HG03135 (cell line): ENCODE results near the gene CHD2.
"Not testable (repeated sequence)": the region's sequence is repeated elsewhere in the genome, so short reads cannot be mapped to it uniquely, and the experiment has no call there.

Experiments
- ATAC-seq: cut with Tn5 transposase; IDR thresholded peaks from one replicate; pipeline ENCODE4 v1.9.1; 2021; ENCODE audit warnings: mild to moderate bottlenecking, moderate library complexity; ENCODE audit not compliant: unreplicated experiment

CHD2 gene

GRCh38 chr15:93060336-93061248 lies 160.5 kb downstream of the CHD2 start:
- no peak for ATAC-seq

DNA sequence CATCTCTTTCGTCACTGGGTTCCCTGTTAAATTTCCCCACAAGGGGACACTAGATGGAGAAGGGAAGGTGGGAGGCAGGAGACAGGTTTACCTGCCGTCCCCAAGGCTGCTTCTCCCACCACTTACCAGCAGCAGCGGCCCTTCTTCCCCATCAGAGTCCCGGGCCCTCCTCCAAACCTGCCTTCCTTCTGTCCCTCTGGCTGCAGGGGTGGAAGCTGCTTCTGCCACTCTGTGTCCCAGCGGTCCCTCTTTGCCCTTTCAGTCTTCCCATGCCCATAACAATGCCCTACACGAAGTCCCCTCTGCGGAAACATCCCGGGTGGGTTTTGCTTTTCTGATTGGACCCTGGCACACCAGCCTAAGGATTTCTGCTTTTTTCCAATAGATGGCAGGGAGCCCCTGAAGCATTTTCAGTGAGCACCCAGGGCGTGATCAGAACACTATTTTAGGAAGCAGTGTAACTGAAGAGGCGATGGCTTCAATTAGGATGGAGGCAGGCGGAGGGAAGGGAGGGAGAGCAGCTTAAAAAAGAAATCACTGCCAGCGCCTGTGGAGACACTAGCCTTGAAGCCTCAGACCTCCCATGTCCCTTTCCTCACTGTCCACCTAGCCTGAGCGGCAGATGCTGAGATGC lies 162.6 kb downstream of the CHD2 start:
- not testable (repeated sequence) for ATAC-seq

DNA sequence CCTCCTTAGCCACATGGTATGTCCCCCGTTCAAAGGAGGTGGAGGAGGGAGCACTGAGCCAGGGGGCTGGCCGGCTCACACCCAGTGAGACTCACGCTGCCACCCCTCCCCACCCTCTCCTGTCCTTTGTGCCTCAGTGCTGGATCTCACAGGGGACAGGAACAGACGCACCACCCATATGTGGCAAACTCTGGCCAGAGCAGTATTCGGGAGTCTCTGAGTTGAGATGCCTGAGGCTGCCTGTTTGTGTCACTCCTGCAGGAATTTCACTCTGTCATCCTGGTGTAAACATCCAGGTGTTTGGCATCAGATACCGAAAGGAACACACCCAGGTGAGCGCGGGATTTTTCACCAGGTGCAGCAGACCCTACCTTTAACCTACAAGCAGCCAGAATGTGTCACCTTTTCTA lies 163.1 kb downstream of the CHD2 start:
- ATAC-seq: no peak

DNA sequence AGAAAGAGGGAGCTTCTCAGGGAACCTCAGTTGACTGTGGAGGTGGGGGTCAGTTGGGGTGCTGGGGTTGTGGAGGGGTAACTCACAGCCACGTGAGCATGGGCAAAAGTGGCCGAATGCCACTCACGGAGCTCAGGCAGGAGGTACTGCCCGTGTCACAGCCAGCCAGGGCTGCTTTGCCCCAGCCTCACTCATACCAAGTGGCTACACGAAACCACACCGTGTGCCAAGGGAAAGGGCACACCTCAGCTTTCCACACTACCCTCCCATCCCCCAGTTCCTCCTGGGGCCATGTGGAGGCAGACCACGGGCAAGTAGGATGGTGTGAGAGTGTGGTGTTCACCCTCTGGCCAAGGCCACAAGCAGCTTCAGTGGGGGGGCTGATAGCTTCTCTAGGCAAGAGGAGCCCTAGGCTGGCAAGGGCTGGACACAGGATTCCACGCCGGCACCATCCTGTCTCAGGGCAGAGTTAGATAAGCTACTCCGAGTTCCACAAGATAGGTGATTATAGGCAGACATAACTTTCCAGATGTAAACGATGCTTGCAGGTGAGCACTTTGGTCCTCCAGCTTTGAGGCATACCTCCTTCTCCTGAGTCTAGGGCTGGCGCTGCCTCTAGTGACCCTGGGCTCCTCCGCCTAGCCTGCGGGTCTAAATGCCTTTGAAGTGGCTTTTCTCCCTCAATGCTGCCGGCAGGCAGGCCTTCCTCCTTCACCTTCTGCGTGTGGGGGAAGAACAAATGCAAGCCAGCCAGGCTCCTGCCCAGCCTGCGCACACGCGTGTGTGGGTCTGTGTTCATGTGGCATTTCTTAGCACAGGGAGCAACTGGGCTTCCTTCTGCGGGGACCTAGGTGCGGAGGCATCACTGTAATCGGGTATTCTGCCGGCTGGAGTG lies 163.9 kb downstream of the CHD2 start:
- no peak for ATAC-seq

GRCh38 chr15:93065641-93066045 lies 165.5 kb downstream of the CHD2 start:
- ATAC-seq: no peak

DNA sequence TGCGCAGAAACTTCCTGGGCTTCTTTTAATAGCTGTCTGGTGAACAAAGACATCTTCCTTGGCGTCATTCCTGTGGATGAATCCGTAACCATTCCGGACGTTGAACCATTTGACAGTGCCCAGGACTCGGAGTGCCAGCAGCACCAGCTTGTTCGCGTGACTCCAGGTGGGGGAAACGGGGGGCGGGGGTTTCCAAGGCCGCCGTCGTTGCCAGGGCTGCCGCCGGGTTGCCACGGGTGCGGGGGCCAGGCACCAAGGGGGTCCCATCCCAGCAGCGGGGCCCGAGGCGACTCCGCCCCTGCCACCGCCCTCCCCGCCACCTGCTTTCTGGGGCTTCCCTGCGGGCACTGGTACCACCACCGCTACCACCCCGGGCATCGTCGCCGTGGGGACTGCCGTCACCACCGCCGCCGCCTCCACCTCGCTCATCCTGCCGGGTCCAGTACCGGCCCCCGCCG lies 166.1 kb downstream of the CHD2 start:
- ATAC-seq: no peak

DNA sequence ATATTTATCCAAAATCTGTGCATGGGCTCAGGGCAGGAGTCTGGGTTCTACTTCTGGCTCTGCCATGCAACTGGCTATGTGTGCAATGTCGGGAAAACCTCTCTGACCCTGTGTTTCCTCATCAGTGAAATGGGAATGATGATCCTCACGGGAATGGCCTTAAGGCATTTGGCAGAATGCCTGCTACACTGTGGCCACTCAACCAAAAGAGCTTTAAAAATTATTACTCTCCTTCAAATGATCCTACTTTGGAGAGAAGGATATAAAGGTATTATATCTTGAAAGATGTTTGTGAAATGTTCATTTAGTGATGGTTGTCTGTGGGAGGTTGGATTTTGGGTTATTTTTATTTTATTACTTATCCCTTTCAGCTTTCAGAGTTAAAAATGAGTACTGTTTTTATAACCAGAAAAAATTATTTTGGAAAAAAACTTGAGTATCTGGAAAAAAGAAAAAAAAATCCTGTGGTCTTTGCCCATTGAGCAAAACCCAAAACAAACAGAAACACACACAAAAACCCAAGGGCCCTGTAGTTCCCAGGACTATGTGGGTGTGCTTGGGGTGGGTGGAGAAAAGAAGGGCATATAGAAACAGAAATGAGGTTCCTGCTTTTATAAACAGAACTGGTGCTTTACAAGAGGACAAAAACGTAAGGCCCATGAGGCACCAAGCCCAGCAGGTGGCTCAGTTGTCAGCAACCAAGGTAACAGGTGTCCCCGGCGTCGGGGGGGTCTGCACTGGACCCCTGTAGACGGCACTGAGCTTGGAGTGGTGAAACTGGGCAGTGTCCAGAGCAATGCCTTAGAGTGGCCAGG lies 166.9 kb downstream of the CHD2 start:
- no peak for ATAC-seq

- ATAC-seq: no peak
Measured at GRCh38 chr15:93067649-93068085, 167.5 kb downstream of the CHD2 start.

DNA sequence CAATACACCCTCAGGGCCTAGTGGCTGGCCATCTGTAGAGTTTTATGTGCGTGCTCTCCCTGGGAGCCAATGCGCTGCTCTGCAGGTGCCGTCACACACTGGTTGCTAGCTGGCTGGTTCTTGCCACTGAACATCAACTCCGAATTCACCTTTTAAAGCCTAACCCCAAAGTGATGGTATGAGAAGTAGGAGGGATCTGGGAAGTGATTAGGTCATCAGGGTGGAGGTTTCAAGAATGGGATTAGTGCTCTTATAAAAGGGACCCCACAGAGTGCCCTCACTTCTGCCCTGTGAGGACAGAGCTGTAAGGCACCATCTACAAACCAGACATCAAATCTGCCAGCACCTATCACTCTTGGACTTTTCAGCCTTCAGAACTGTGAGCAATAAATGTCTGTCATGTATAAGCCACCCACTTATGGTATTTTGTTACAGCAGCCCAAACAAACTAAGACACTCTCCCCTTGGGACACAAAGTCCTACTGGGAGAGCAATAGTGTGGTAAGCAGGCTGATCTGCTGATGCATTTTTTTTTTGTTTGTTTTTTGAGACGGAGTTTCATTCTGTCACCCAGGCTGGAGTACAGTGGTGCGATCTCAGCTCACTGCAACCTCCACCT lies 168.6 kb downstream of the CHD2 start:
- ATAC-seq: no peak

GRCh38 chr15:93070132-93070531 lies 170.0 kb downstream of the CHD2 start:
- no peak for ATAC-seq

DNA sequence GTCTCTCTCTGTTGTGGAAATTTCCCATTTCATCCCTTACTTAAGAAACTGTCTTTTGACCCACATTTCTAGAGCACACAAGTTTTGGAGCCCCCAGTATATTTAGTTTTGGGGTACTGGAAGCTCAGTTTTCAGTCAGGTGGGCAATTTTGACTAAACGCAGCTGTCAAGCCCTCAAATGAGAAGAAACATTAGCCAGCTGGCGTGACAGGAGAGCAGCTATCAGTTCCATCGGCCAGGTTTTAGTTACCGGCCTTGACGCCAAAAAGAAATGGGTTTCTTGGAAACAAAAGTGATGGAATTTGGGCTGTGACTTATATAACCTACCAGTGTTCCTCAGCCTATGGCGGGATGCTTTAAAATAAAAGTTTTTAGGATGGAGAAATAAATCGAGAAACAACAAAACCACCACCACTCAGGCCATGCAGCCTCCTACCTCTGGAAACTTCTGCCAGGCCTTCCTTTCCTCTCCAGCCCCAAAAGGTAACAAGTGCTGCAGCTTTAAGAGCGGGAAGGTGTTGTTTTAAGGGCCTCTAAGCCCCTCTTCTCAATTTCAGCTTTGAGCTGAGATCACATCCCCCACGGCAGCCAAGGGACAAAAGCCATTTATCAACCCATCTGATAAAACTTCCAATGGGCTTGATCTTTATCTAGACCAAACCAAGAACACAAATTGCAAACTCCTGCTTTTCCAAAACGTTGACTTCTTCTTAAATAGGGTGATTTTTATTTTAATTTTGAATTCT lies 170.6 kb downstream of the CHD2 start:
- ATAC-seq: no peak

GRCh38 chr15:93071469-93071936 lies 171.4 kb downstream of the CHD2 start:
- ATAC-seq: no peak

GRCh38 chr15:93072011-93072410 lies 171.9 kb downstream of the CHD2 start:
- ATAC-seq: no peak

DNA sequence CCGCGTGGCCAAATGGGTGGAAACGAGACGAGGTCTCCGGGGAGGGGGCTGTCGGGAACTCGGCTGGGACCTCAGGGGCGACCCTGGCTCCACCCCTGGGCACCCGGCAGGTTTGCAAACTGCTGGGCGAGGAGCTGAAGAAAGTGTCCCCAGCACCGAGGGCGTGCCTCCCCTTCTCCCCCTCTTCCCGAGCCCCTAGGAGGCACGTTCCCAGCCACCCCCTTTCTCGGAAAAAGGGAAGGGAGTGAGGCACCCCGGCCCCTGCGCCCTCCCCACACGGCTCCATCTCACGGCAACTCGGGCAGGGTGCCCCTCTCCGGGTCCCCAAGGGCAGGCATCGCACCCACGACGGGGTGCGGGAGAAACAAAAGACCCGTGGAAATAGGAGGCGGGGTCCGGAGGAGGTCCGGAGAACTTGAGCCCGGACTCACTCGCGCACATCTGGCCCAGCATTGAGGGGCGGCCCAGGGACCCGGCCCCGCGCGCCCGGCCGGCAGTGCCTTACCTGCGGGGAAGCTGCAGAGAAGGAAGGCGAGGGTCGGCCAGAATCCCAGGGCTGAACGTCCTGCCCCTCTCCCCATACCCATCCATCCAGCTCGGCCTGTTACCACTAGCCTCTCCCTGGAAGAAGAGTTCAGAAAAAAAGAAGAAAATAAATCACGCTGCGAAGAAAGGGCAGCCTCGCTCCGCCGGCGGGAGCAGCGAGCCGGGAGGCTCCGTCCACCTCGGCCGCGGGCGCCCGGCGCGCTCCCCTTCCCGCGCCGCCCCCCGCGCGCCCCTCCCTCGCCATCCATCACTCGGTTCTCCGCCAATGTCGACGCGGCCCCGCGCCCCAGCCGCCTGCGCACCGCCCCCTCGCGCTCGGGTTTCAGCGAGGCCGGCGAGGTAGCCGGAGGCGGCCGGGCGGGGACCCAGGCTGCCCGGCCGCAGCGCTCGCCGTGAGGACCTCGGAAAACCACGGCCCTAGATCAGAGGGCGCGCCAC lies 172.6 kb downstream of the CHD2 start:
- ATAC-seq: no peak

- ATAC-seq: no peak
Measured at GRCh38 chr15:93073465-93073952, 173.4 kb downstream of the CHD2 start.

DNA sequence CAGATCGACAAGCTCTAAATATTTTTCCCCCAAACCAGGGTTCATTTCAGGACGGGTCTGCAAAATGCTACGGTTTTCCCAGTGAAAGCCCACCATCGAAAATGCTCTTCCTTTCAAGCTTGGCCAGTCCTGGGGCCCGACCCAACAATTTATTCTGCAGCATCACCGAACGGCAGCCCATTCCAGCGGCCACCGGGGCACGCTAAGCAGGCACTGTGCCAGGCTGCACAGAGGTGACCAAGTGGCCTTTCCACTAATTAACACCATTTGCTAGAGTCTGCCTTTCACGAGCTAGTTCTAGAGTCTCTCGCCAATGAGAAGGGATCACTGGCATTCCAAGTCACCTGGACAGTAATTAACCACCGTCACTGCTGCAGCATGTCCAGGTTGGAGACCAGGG lies 174.5 kb downstream of the CHD2 start:
- ATAC-seq: no peak

- ATAC-seq: no peak
Measured at GRCh38 chr15:93076217-93076616, 176.1 kb downstream of the CHD2 start.

DNA sequence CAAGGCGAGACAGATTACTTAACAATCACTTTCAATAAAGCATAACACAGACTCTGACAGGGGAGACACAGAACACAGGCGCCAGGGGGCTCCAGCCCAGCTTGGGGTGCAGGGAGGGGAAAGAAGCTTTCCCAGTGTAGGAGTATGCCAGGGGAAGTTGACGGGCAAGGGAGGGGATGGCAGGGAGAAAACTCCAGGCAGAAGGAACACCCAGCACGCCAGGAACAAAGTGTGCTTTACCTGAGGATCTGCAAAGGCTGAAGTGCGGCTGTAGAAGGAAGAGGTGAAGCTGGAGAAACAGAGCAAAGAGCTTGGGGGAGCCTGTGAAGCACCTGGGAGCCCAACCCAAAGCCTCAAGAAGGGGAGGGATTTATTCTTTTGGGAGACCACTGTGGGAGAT lies 176.8 kb downstream of the CHD2 start:
- no peak for ATAC-seq
